Uterus (tissue), 2 donors: ENCODE measurements around the gene FAT1.

ENCODE experiments used
- CTCF ChIP-seq, 4 experiments: fragments of 200-600 bp in 2 of 4; fragments of 450-650 bp in 2 of 4; sonication (generic) in 2 of 4; IDR thresholded peaks; one replicate each; pipeline ENCODE4 v1.5.1; 2016 to 2019; ENCODE audit warnings: antibody characterized with exemption in 4 of 4, mild to moderate bottlenecking in 2 of 4, moderate library complexity in 1 of 4
- POLR2A ChIP-seq, 2 donors: fragments of 450-650 bp; IDR thresholded peaks; one replicate each; pipeline ENCODE4 v1.6.1; 2016; ENCODE audit warnings: antibody characterized with exemption in 2 of 2, mild to moderate bottlenecking in 1 of 2, moderate library complexity in 1 of 2

- no peak for TF ChIP-seq CTCF (IDR thresholded peaks at IDR 0.05)
- TF ChIP-seq POLR2A (IDR thresholded peaks at IDR 0.05), result no peak
Observed at GRCh38 chr4:186627226-186627865, 96.3 kb downstream of the FAT1 start.
